Stimulated activated CD8-positive, alpha-beta memory T cell treated with anti-CD3 and anti-CD28 coated beads, Interleukin-4, amount 100 ng/mL, for 1 hour (primary cell): Measurements from ENCODE around the gene FARP2.

Experiments
- DNase-seq, 2 donors: peaks; one replicate each; pipeline ENCODE4 v3.0.0-alpha.2; 2020; ENCODE audit warnings: low read depth in 2 of 2, low spot score in 1 of 2

The FARP2 gene

GRCh38 chr2:241485172-241485911, 129.3 kb downstream of the FARP2 start:
- DNase-seq, result no peak

- DNase-seq, result no peak
Observed at GRCh38 chr2:241489088-241489487, 133.0 kb downstream of the FARP2 start.

- no peak for DNase-seq
Observed at GRCh38 chr2:241489733-241490680, 133.9 kb downstream of the FARP2 start.

- DNase-seq, result no peak
Observed at GRCh38 chr2:241490825-241491506, 134.9 kb downstream of the FARP2 start.

- no peak for DNase-seq
Observed at GRCh38 chr2:241491549-241492173, 135.6 kb downstream of the FARP2 start.

- no peak for DNase-seq
Observed at GRCh38 chr2:241492174-241492565, 136.1 kb downstream of the FARP2 start.

- no peak for DNase-seq
Observed at GRCh38 chr2:241493092-241493491, 137.0 kb downstream of the FARP2 start.

GRCh38 chr2:241494311-241494908, 138.3 kb downstream of the FARP2 start:
- DNase-seq, result no peak

- DNase-seq, result no peak
Observed at GRCh38 chr2:241495172-241496002, 139.3 kb downstream of the FARP2 start.

- DNase-seq, result no peak
Observed at GRCh38 chr2:241496003-241496707, 140.1 kb downstream of the FARP2 start.

- DNase-seq, result no peak
Observed at GRCh38 chr2:241496904-241497877, 141.1 kb downstream of the FARP2 start.

GRCh38 chr2:241498115-241499070, 142.3 kb downstream of the FARP2 start:
- DNase-seq, result no peak

GRCh38 chr2:241499146-241499965, 143.3 kb downstream of the FARP2 start:
- DNase-seq, result no peak

GRCh38 chr2:241500016-241500415, 143.9 kb downstream of the FARP2 start:
- no peak for DNase-seq

GRCh38 chr2:241500431-241500975, 144.4 kb downstream of the FARP2 start:
- DNase-seq, result no peak

GRCh38 chr2:241501099-241501541, 145.0 kb downstream of the FARP2 start:
- no peak for DNase-seq
